GM19043 (cell line): ENCODE measurements around the gene FOS.

Source experiments
- ATAC-seq: cut with Tn5 transposase; IDR thresholded peaks from one replicate; pipeline ENCODE4 v1.9.1; 2021; ENCODE audit warnings: low read depth; ENCODE audit not compliant: unreplicated experiment

FOS gene

GRCh38 chr14:75249958-75250336 is 28.7 kb upstream of the FOS start:
- no peak for ATAC-seq

DNA sequence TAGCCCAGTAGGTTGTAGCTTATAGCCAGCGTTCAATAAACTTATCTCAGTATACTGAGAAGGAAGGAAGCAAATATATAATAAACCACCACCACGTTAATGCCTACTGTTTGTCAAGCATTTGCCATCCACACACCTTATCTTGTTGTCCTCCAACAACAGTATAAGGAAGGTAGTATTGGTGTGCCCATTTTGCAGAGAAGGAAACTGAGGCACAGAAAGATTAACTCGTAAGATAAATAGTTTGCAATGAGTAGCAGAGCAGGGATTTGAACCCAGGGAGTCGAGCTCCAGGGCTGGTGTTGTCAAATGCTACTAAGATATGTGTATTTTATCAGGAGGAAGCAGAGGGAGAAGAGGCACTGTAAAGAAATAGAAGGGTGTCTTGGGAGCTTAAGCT is 27.8 kb upstream of the FOS start:
- ATAC-seq, result no peak

- no peak for ATAC-seq
Measured at GRCh38 chr14:75252254-75252837, 26.3 kb upstream of the FOS start.

GRCh38 chr14:75254381-75254822 is 24.2 kb upstream of the FOS start:
- no peak for ATAC-seq

- ATAC-seq, result no peak
Measured at GRCh38 chr14:75254901-75255584, 23.6 kb upstream of the FOS start.

- no peak for ATAC-seq
Measured at GRCh38 chr14:75258079-75258802, 20.4 kb upstream of the FOS start.

GRCh38 chr14:75258803-75259509 is 19.7 kb upstream of the FOS start:
- peak; percentile 96 for ATAC-seq

DNA sequence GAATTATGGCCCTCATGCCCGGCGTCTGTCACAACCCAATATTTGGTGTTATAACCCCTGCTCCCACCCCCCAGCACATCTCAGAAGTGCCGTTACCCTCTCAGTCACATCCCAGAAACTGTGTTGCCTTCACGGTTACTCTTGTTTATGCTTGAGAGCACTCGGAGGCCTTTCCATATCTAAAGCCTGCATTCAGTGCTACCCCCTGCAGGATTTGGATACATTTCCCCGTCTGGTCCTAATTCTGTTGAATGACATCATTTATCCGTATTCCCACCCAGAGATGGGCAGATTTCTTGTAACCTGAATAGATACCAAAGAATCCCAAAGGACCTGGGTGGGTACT is 19.1 kb upstream of the FOS start:
- no peak for ATAC-seq

- no peak for ATAC-seq
Measured at GRCh38 chr14:75260025-75260763, 18.4 kb upstream of the FOS start.

DNA sequence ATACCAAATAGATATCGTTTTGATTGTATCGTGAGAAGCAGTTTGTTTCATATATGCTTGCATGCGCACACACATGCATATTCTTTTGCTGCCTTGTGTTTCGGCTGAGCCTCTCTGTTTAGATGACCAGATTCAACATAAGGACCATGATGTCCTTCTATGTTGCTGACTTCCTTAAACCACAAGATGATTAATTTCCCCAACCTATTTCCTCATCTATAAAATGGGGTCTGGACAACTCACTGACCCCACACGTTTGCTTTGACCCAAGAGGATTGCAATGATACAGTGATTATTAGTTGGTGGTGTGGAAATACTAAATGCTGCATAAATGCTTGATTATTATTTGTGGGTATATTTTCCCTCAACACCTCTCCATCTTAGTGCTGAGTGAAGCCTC is 16.8 kb upstream of the FOS start:
- no peak for ATAC-seq

GRCh38 chr14:75262641-75263040 is 16.0 kb upstream of the FOS start:
- ATAC-seq, result no peak

DNA sequence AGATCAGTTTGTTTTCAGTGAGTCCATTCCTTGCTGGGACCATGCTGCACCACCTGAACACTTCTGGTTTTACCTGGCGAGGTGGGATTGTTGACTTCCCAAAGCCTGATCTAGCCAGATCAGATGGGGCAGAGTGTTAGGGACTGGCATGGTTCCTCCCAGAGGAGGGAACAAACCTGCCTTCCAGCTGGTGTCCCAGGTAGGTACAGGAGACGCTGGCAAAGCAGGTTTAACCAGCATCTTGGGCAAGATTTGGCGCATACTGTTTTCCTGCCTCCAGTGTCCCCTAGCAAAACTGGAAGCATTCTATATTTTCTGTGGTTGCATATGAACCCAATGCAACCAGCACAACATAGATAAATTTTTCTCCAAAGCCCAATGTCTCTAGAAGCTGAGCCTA is 14.6 kb upstream of the FOS start:
- no peak for ATAC-seq

- no peak for ATAC-seq
Measured at GRCh38 chr14:75267141-75267721, 11.4 kb upstream of the FOS start.

GRCh38 chr14:75268633-75269550 is 9.7 kb upstream of the FOS start:
- no peak for ATAC-seq

GRCh38 chr14:75271514-75271913 is 7.1 kb upstream of the FOS start:
- ATAC-seq, result no peak

DNA sequence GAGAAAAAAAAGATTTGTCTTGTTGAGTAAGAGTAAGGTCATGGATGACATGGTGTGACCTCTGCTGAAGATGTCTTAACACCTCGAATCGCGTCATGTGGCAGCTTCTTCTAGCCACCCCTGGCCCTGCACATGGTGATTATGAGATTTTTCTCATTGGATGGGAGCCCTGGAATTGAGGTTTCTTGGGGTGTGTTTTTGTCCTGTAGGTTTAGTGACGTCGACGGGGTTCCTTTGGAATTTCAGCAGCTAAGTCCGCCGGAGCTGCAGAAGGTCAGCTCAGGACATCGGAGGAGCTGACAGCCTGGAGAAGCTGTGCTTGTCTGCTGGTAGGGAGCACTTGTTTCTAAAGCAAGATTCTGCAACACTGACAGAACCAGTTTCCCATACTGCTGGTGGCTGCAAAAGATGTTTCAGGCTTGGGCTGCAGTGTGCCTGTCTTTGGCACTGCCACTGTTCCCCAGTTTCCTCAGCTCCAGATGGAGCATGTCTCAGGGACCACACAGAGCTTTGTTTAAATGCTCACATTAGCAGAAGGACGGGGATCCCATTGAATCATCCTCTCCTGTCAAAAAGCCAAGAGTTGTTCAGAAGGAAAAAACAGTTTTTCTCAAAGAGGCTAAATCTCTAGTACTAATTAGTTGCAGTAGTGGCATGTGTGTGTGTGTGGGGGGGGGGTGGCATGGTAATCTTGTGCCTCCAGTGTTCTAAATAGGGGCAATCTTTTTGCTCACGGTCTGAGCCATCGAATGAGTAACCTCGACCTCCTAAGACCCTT is 5.2 kb upstream of the FOS start:
- no peak for ATAC-seq

DNA sequence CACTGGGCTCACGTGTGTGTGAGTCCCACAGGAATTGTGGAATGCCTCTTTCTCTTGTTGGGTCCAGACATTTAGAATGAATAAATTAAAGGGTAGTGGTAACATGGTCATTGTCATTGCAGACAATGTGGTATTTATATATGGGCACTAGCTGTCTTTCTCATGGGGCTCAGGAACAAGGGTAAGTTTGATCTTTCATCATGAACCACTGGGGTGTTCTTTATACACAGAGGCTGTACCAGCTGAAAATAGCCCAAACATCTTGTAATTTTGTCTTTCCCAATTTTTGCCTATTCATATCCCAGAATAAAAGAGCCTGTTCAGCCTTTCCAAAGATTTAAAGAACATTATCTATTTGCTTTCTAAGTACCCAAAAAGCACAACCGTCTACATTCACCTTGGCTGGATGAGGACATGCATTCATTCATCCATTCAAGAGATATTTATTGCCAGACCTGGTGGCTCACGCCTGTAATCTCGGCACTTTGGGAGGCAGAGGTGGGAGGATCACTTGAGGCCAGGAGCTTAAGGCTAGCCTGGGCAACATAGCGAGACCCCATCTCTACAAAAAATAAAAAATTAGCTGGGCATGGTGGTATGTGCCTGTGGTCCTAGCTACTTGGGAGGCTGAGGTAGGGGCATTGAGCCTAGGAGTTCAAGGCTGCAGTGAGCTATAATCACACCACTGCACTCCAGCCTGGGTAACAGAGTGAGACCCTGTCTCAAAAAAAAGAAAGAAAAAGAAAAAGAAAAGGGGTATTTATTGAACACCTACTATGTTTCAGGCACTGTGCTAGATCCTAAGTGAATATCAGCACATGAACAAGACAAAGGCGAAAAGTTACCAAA is 4.4 kb upstream of the FOS start:
- ATAC-seq, result no peak
